Ramos (cell line): ENCODE measurements around the gene LRRC63.
"Not testable (repeated sequence)": the region's sequence is repeated elsewhere in the genome, so short reads cannot be mapped to it uniquely, and the experiment has no call there.

ENCODE experiments used
- in situ Hi-C: fragments of 300-500 bp; cut with MboI; formaldehyde crosslinking; loops from one replicate; pipeline ENCODE4 v1.14.3; 2022; ENCODE audit warnings: low sequenced_read_pairs; ENCODE audit not compliant: unreplicated experiment

LRRC63 gene, protein sequence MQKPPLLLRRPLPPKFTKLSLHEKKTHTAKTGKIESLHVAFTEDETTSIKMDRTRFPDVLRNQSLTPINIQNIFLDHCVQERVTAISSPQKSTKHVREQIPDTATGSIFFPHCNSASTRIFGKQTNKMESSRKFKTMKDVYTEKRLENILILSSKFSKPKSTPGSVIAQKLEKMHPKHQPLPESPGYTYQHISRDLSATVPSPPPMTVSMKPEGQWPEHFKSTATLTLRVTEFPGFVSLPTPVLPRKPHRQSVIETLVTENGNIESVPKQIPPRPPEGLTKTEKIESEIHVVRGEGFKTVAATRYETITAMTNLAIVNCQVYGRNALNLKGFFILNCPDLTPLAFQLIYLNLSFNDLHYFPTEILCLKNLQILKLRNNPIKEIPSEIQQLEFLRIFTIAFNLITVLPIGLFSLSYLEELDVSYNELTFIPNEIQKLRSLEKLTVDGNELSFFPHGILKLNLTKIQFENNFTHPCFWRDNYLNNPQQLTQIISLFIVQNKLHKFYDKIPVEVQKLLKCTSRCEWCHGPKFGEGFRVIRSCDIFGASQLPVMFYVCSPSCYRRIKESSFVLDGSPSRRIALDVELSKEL

DNA sequence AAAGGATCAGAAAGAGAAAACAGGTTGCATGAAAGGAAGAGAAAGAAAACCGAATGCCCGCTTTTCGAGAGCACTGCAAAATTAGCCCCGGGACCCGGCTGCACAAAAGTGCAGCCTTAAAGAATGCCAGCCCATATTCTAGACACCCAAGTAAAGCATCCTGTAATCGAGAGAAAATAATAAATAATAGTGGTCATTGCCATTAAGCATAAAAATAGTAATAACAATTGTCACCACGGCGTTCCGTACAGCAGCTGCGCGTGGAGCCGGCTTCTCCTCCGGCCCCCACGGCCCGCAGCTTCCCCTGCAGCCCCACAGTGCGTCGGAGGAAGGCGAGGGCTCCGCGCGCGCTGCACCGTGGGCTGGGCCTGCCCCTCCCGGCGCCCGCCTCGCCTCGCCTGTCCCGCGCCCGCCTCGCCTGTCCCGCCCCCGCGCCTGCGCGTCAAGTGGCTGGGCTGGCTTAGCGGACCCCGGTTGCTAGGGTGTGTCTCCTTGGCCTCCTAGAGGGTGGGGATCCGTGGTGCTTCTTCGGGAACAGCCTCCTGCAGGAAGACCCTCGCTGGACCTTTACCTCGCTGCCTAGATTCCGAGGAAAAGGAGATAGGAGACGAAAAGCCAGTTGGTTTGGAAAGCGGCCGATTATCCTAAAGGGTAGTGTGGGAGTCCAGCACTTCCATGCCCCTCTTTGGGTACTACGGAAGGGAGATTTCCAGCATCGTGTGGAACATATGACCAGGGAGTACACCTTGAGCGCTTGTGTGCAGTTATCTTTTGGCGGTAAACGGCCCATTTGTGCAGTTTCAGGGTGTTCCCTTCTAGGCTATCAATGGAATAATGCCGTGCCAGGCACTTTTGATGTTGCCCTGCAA lies at the start of gene LRRC63:
Gene LRRC63 (plus strand): TSS at position 446 of the 869 bp plus-strand sequence. CDS start 1,107 bp downstream, outside the sequence.
- in situ Hi-C loops = no loop called here

DNA sequence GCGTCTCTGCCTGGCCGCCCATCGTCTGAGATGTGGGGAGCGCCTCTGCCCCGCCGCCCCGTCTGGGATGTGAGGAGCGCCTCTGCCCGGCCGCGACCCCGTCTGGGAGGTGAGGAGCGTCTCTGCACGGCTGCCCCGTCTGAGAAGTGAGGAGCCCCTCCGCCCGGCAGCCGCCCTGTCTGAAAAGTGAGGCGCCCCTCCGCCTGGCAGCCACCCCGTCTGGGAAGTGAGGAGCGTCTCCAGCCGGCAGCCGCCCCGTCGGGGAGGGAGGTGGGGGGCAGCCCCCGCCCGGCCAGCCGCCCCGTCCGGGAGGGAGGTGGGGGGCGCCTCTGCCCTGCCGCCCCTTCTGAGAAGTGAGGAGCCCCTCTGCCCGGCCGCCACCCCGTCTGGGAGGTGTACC lies 49.0 kb upstream of the LRRC63 start:
- in situ Hi-C loops = not testable (repeated sequence)

DNA sequence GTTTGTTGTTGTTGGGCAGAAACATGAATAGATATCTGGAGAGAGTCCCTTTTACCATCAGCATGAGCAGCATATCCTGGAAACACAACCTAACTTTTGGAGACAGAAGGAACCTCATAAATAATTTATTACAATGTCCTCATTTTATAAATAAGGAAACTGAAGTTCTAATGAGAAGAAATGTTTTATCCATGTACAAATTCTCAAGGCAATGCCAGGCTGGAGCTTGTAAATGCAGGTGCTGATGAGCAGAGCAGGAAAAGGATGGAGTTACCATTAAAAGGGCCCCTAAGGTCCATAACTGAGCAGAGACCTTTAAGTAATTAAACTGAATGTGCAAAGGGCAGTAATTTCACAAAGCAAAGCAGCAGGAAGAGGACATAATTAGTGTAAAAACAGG lies 47.1 kb upstream of the LRRC63 start:
- in situ Hi-C loops = no loop called here

DNA sequence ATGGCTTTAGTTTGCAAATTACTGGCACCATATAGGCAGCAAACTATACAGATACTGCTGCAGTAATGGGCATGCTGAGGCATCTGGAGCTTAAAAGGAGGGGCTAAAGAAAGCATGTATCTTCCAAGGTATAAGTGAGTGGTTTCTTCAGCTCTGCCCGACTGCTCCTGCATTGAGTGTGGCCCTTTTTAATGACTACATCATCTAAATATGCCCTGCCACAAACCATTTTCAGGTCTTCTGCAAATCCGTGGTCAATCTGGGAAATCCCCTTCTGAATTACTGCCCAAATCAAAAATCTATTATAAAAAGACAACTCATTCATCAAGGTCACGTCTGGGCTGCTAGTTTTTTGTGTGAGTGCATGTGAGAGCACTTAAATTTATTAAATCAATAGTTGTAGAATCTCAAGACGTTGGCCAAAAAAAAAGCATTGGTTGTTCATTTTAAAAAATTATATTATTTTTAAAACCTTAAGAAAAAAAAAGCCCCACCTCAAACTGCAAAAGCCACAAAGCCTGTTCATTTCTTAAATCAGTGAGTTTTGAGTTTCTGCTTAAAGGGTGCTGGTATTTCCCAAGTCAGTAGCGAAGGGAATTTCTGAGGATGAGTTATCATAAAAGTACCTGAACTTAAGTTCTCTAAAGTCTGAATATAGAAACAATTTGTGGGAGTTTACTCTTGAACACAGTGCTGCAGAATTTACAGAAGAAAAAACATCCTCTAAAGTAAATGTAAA lies 46.1 kb upstream of the LRRC63 start:
- in situ Hi-C loops = no loop called here

DNA sequence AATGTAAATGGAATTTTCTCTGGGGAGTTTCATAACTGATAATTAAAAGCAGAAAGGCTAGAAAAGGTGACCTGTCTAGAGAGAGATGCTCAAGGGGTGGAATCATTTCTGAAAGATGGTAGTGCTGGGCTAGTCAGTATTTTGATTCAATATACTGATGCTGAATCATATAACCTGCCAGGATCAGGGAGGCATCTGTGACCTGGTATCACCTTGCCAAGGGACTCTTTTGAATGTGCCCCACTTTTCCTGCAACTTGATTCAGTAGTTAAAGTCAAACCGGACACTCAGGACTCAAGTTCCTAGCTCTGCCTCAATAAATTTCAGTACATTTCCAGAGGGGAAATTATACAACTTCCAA lies 45.5 kb upstream of the LRRC63 start:
- in situ Hi-C loops = no loop called here

DNA sequence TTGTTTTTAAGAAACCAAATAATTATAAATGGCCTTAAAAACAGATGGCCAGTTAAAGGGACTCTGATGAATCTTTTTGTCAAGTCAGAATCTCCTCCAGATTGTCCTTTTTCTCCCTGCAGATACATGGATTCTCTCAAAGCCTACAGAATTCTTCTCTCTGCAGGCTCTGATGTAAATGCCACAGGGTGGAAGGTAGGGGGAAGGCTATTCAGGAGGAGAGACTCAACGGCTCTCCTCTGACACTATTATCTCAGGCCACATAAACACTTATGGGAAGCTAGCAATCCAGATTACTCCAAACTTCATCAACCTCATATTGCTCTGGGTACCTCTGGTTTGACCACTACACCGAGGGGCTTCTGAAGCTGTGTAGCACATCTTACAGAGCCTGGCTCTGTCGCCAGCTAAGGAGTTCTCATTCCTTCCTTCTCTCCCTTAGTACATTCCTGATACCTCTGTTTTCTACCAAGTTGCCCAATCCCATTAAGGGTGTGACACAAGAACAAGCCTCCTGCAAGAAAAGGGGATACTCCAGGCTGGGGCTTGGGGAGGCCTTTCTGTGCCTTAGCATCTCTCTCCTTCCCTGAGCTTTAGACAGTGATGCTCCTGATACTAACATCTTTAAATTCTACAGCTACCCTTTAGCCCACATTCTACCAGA lies 44.6 kb upstream of the LRRC63 start:
- in situ Hi-C loops = no loop called here

DNA sequence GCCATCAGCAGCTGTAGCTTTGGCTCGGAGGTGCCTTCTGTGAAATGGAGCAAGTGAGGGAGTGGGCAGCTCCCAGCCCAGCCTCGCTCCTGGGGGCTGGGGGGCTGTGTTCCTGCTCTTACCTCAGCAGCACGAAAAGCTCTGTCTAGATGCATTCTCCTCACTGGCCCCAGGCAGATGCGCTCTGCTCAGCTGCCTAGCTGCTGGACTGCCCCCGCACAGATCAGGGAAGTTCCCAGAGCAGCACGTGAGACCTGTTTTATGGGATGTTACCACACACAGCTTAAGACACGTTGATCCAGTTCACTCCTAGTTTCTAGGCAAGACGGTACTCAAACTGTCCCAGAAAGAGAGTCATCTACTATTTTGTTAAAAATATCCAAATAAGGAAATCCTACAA lies 43.4 kb upstream of the LRRC63 start:
- in situ Hi-C loops = no loop called here

DNA sequence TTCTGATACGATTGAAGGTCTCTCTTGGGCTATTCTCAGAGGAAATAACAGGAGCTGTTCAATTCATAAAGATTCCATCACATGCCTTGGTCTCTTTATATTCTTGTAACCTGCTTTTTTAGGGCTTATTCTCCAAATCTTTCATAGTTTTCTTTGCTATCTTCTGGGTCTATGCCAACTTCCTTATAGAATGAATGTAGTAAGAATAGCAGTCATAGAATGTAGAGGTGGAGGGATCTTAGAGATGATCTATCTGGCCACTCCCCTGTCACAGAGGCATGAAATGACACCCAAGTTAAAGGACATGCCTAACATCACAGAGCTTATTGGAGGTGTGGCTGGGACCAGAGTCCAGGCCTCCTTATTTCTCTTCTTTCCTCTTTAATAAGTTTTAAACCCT lies 42.9 kb upstream of the LRRC63 start:
- in situ Hi-C loops = no loop called here

DNA sequence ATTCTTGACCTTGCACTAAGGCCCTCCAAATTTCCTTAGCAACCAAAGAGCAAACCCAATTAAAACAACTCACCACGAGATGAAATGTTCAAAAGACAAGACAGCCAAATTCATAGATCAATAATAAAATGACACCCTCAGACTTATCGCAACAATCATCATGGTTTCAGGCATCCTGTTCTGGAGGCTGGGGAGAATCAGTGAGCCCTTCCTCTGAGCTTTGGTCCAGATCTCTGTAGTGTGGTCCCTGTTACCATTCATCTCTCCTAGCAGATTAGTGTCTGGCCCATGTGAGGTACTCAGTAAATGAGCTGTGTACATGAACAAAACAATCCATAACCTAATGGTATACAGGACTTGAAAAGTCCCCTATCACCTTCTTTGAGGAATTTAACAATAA lies 42.0 kb upstream of the LRRC63 start:
- in situ Hi-C loops = no loop called here

DNA sequence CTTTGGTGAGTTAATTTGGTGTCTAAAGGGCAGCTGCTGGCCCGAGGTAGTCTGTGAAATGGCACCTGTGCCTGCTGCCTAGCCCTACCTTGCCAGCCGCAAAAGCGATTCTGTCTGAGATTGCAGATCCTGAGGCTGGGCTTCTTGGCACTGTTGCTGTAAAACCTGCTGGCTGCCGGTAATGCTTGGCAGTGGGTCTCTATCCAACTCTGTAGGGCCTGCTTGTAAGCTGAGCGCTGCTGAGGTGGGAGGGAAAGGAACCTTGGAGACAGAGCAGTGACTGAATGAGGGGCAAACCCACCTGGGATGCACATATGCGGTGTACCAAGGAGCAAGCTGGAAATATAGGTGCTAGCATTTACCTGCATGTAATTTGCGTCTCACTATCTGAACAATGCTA lies 41.5 kb upstream of the LRRC63 start:
- in situ Hi-C loops = no loop called here

DNA sequence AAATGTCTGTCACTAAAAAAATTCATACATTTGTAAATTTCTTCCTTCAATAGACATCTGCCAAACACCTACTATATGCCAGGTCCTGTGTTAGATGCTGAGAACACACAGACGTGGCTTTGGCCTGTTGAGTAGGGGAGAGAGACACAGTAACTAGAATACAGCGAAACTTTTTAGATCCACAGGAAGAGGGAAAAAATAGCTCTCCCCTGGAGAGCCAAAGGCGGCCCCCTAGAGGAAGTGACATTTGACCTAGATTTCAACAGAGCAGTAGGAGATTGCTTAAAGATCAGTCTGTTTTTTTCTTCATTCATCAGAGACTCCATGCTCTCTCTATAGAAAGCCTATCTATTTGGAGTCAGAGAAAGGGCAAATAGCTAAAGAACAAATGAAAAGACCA lies 41.0 kb upstream of the LRRC63 start:
- in situ Hi-C loops = no loop called here

DNA sequence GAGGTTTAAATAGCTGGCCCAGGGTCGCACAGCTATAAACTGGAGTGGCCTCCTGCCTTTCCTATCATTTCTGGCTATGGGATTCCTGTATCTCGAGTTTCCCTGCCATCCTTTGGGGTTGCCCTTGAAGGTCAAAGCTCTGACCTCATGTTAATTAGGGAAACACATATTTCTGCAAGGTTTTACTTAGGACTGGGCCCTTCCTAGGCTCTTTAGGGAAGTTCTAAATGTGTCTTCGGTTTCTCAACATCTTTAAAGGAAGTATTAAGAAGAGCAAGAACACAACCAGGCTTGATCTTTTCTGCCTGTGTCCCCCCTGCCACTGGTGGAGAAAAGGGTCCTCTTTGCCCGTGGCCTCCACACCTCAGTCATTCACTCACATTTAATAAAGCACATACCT lies 40.5 kb upstream of the LRRC63 start:
- in situ Hi-C loops = no loop called here

DNA sequence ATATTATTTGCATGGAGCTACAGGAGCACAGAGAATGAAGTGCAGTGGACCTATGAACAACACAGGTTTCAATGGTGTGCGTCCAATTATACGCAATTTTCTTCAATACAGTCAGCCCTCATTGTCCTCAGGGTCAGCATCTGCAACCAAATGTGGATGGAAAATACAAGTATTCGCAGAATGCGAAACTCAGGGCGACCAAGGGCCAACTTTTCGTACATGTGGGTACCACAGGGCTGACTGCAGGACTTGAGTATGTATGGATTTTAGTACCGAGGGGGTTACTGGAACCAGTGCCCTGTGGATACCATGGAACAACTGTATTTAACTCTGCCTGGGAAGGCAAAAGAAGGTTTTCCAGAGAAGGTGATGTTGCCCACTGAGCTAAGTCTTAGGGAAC lies 40.0 kb upstream of the LRRC63 start:
- in situ Hi-C loops = no loop called here

DNA sequence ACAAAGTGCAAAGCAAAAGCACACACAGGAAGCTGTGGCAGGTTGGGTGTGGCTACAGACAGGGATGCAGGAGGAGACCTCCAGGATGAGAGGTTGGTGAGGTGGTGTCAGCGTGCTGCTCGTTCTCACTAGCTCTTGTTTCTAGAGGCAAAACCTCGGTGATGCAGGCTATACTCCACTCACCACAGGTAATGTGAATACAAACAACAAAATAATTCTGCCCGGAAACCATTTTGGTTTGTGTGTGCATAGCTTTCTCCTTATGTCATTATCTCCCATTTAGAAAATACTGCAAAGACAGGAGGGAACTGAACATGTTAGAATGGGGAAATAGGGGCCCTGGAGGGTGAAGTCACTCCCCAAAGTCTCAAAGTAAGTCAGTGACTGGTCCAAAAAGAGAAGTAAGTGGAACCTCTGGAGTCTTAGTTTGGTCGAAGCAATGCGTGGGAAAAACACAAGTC lies 39.2 kb upstream of the LRRC63 start:
- in situ Hi-C loops = no loop called here

DNA sequence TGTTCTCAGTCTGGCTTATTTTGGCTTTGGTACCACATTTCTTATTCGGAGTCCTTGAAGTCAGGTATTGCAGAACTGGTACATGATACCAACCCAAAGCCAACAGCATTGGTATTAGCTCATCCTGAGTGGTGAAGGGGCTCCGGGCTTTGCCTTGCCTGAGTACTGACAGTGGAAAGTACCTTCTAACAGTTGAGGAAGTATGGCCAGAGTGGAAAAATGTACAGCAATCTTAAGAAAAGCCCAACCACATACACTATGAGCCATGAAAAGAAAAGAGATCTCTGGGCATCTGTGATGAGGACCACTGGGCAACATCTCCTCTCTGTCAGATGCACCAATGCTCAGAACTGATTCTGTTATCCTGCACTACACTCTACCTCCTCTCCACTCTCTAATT lies 38.1 kb upstream of the LRRC63 start:
- in situ Hi-C loops = no loop called here

DNA sequence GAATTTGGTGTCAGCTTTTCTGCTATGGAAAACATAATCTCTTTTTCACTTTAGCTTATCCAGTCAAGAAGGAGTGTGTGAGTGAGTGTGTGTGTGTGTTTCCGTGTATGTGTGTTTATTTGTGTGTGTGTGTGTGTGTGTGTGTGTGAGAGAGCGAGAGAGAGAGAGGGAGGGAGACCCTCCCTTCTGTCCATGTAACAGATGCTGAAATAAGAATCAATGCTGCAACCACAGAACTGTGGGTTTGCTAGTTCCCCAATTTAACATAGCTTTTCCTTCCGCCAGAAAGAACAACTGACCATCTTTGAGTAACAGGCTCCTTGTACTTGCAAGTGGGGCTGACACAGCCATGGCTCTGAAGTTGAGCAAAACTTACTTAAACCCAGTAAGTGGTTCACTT lies 35.0 kb upstream of the LRRC63 start:
- in situ Hi-C loops = no loop called here

DNA sequence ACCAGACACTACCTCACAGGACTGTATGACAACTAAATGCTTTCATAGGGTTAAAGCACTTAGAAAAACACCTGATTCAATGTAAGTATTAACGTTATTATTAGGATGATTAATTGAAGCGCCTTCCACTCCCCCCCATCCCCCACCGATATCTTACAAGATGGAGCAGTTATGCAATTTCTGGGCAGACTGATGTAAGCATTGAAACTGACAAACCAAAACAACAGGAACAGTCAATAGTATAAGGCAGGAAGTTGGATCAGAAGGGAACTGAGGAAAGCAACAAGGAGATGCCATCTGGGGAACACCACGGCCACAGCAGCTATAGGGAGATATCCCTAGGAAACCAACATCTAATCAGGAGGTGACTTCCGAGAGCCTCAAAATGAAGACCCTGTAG lies 33.6 kb upstream of the LRRC63 start:
- in situ Hi-C loops = no loop called here

DNA sequence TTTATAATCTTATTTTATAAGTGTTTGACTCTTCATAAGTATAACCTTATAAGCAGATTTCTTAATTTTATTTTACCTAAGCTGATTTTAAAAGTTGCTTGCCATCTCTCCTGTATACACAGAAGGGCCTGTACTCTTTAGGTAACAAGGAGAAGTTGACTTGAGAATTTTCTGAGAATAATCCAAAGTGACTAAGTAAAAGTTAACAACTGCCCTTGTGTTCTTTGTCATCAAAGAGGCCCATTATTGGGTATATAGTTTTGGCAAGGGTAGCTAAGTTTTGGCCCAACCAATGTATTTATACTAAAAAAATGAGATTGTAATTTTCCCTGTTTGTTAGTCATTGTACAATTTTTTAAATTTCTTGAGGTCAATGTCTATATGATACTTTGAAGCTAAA lies 32.9 kb upstream of the LRRC63 start:
- in situ Hi-C loops = no loop called here

DNA sequence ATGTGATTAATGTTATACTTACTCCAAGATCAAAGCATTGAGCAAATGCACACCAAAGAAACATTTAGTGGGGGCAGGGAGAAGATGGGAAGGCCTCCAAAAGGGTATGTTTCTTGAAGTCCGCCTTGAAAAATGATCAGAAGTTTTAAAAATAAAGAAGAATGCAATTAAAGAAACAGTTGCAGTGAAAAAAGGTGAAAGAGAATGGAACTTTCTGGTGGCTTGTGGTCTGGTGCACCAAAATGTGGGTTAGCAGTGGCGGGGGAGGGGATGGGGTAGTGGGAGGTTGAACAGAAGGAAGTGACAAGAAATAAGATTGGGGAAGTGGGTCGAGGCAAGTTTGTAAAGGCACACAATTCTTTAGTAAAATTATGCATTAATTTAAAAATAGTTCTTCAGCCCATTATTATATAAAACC lies 32.2 kb upstream of the LRRC63 start:
- in situ Hi-C loops = no loop called here
